ENCODE measurements around the gene RAPGEF6.

- TF ChIP-seq CTCF (IDR thresholded peaks at IDR 0.05; ENCODE audit: low read depth, low read length, poor library complexity, severe bottlenecking): no peak
- no peak for TF ChIP-seq EZH2phosphoT487 (IDR thresholded peaks at IDR 0.05; ENCODE audit: borderline replicate concordance, low read length)
These were observed 21.6 kb downstream of the RAPGEF6 start for GRCh38 chr5:131613423-131613822.
